Activated CD4-positive, alpha-beta T cell treated with anti-CD3 and anti-CD28 coated beads, Interleukin-2, amount 10 ng/mL, durations not matched to agents 24 days and 14 days (primary cell): ENCODE measurements around the gene PIGQ. TPM values are rescaled to one million over a fixed set of nuclear protein-coding genes. Genes with fewer than 3 reads are reported as not detected.

Experiments
- DNase-seq: peaks from one replicate; pipeline ENCODE4 v3.0.0; 2022
- H3K27ac Mint-ChIP-seq: one replicate; pipeline ENCODE4 v1.8.0; 2022; ENCODE audit warnings: mild to moderate bottlenecking, mixed read lengths
- H3K27me3 Mint-ChIP-seq: one replicate; pipeline ENCODE4 v1.8.0; 2022; ENCODE audit warnings: mixed read lengths
- H3K36me3 Mint-ChIP-seq: one replicate; pipeline ENCODE4 v1.8.0; 2022; ENCODE audit warnings: low read depth, mild to moderate bottlenecking, mixed read lengths
- H3K4me1 Mint-ChIP-seq: one replicate; pipeline ENCODE4 v1.8.0; 2021; ENCODE audit warnings: mixed read lengths
- H3K4me3 Mint-ChIP-seq: one replicate; pipeline ENCODE4 v1.8.0; 2022; ENCODE audit warnings: mild to moderate bottlenecking, moderate library complexity, mixed read lengths
- H3K9me3 Mint-ChIP-seq: one replicate; pipeline ENCODE4 v1.8.0; 2021; ENCODE audit warnings: mixed read lengths
- intact Hi-C: fragments of 100-400 bp; cut with micrococcal nuclease; formaldehyde crosslinking; loops from one replicate; pipeline ENCODE4 v1.15.1; 2023
- total RNA-seq: library from RNA; stranded (reverse); gene quantifications from 2 replicates; pipeline ENCODE4 v1.2.3, GENCODE V29; 2022

PIGQ gene
- total RNA-seq, 1 donor from 2014 or later: 50.3 TPM

- peaks cover 5% of the 10 kb centered on the region for H3K4me1 Mint-ChIP-seq
- H3K36me3 Mint-ChIP-seq: peaks cover 20% of the 10 kb centered on the region
- H3K27ac Mint-ChIP-seq: no peak overlapping the region
- H3K27me3 Mint-ChIP-seq: no peaks in the 10 kb centered on the region
- intact Hi-C loops: no loop called here
- H3K4me3 Mint-ChIP-seq: no peak overlapping the region
- H3K9me3 Mint-ChIP-seq: no peaks in the 10 kb centered on the region
- no peak for DNase-seq
Measured at GRCh38 chr16:540645-541340, 29.0 kb upstream of the PIGQ start.

GRCh38 chr16:543301-544164 is 26.2 kb upstream of the PIGQ start:
- no peak for DNase-seq
- intact Hi-C loops: no loop called here
- H3K27ac Mint-ChIP-seq: no peak overlapping the region
- H3K4me1 Mint-ChIP-seq: peaks cover 5% of the 10 kb centered on the region
- H3K36me3 Mint-ChIP-seq: peaks cover 16% of the 10 kb centered on the region
- H3K4me3 Mint-ChIP-seq: no peak overlapping the region
- no peaks in the 10 kb centered on the region for H3K9me3 Mint-ChIP-seq
- H3K27me3 Mint-ChIP-seq: no peaks in the 10 kb centered on the region

- H3K4me1 Mint-ChIP-seq: peaks cover 3% of the 10 kb centered on the region
- intact Hi-C loops: no loop called here
- no peaks in the 10 kb centered on the region for H3K9me3 Mint-ChIP-seq
- H3K27me3 Mint-ChIP-seq: no peaks in the 10 kb centered on the region
- peaks cover 15% of the 10 kb centered on the region for H3K36me3 Mint-ChIP-seq
- no peak overlapping the region for H3K27ac Mint-ChIP-seq
- DNase-seq: no peak
- H3K4me3 Mint-ChIP-seq: no peak overlapping the region
Measured at GRCh38 chr16:544517-544916, 25.3 kb upstream of the PIGQ start.

- Mint-ChIP-seq H3K27me3 (no peaks in the 10 kb centered on the region), H3K4me3 (no peak overlapping the region), H3K36me3 (peaks cover 11% of the 10 kb centered on the region), H3K4me1 (peaks cover 2% of the 10 kb centered on the region), H3K27ac (no peak overlapping the region), H3K9me3 (no peaks in the 10 kb centered on the region)
- peak; percentile 83 for DNase-seq
- intact Hi-C loops: no loop called here
Measured at GRCh38 chr16:546909-547770, 22.6 kb upstream of the PIGQ start.

GRCh38 chr16:548586-548985 is 21.2 kb upstream of the PIGQ start:
- no peak for DNase-seq
- Mint-ChIP-seq H3K4me3 (no peak overlapping the region), H3K27me3 (no peaks in the 10 kb centered on the region), H3K9me3 (no peaks in the 10 kb centered on the region), H3K27ac (no peak overlapping the region), H3K4me1 (no peaks in the 10 kb centered on the region), H3K36me3 (peaks cover 8% of the 10 kb centered on the region)
- intact Hi-C loops: no loop called here

- peaks cover 10% of the 10 kb centered on the region for H3K36me3 Mint-ChIP-seq
- H3K4me3 Mint-ChIP-seq: no peak overlapping the region
- no peaks in the 10 kb centered on the region for H3K4me1 Mint-ChIP-seq
- no peak overlapping the region for H3K27ac Mint-ChIP-seq
- DNase-seq: no peak
- intact Hi-C loops: no loop called here
- no peaks in the 10 kb centered on the region for H3K27me3 Mint-ChIP-seq
- H3K9me3 Mint-ChIP-seq: no peaks in the 10 kb centered on the region
Measured at GRCh38 chr16:549544-550263, 20.1 kb upstream of the PIGQ start.

GRCh38 chr16:551210-551609 is 18.6 kb upstream of the PIGQ start:
- H3K9me3 Mint-ChIP-seq: no peaks in the 10 kb centered on the region
- DNase-seq: no peak
- intact Hi-C loops: no loop called here
- H3K36me3 Mint-ChIP-seq: peaks cover 4% of the 10 kb centered on the region
- H3K27me3 Mint-ChIP-seq: no peaks in the 10 kb centered on the region
- H3K27ac Mint-ChIP-seq: no peak overlapping the region
- H3K4me3 Mint-ChIP-seq: no peak overlapping the region
- no peaks in the 10 kb centered on the region for H3K4me1 Mint-ChIP-seq

GRCh38 chr16:552171-552570 is 17.6 kb upstream of the PIGQ start:
- H3K36me3 Mint-ChIP-seq: peaks cover 4% of the 10 kb centered on the region
- no peak for DNase-seq
- intact Hi-C loops: no loop called here
- H3K27ac Mint-ChIP-seq: no peak overlapping the region
- no peaks in the 10 kb centered on the region for H3K27me3 Mint-ChIP-seq
- H3K4me3 Mint-ChIP-seq: no peak overlapping the region
- H3K9me3 Mint-ChIP-seq: no peaks in the 10 kb centered on the region
- H3K4me1 Mint-ChIP-seq: no peaks in the 10 kb centered on the region

GRCh38 chr16:553601-554296 is 16.0 kb upstream of the PIGQ start:
- H3K9me3 Mint-ChIP-seq: no peaks in the 10 kb centered on the region
- peaks cover 4% of the 10 kb centered on the region for H3K27me3 Mint-ChIP-seq
- H3K36me3 Mint-ChIP-seq: peaks cover 4% of the 10 kb centered on the region
- no peaks in the 10 kb centered on the region for H3K4me1 Mint-ChIP-seq
- DNase-seq: no peak
- H3K4me3 Mint-ChIP-seq: no peak overlapping the region
- no peak overlapping the region for H3K27ac Mint-ChIP-seq
- intact Hi-C loops: no loop called here

- Mint-ChIP-seq H3K36me3 (peaks cover 2% of the 10 kb centered on the region), H3K4me1 (no peaks in the 10 kb centered on the region)
- intact Hi-C loops: no loop called here
Measured at GRCh38 chr16:554297-554621, 15.5 kb upstream of the PIGQ start.

GRCh38 chr16:554640-555365 is 15.0 kb upstream of the PIGQ start:
- no peak overlapping the region for H3K27ac Mint-ChIP-seq
- H3K9me3 Mint-ChIP-seq: no peaks in the 10 kb centered on the region
- H3K4me1 Mint-ChIP-seq: no peaks in the 10 kb centered on the region
- intact Hi-C loops: no loop called here
- H3K27me3 Mint-ChIP-seq: peaks cover 6% of the 10 kb centered on the region
- H3K36me3 Mint-ChIP-seq: peaks cover 2% of the 10 kb centered on the region
- DNase-seq: no peak
- no peak overlapping the region for H3K4me3 Mint-ChIP-seq

More at GRCh38 chr16:554297-554621, 15.5 kb upstream of the PIGQ start:
- no peaks in the 10 kb centered on the region for H3K9me3 Mint-ChIP-seq
- DNase-seq: no peak
- H3K27ac Mint-ChIP-seq: no peak overlapping the region
- peaks cover 4% of the 10 kb centered on the region for H3K27me3 Mint-ChIP-seq
- no peak overlapping the region for H3K4me3 Mint-ChIP-seq

- Mint-ChIP-seq H3K4me1 (no peaks in the 10 kb centered on the region), H3K4me3 (no peak overlapping the region), H3K36me3 (peaks cover 2% of the 10 kb centered on the region), H3K27me3 (peaks cover 6% of the 10 kb centered on the region), H3K27ac (no peak overlapping the region), H3K9me3 (no peaks in the 10 kb centered on the region)
- no peak for DNase-seq
- intact Hi-C loops: no loop called here
Measured at GRCh38 chr16:555528-556473, 14.0 kb upstream of the PIGQ start.
